ENCODE data around the gene DPF3. TPM values are rescaled to one million over a fixed set of nuclear protein-coding genes. Genes with fewer than 3 reads are reported as not detected.

Gene DPF3
- total RNA-seq, 4 donors from 2014 or later, result 0.22 to 5.4 (median 2.7) TPM

DNA sequence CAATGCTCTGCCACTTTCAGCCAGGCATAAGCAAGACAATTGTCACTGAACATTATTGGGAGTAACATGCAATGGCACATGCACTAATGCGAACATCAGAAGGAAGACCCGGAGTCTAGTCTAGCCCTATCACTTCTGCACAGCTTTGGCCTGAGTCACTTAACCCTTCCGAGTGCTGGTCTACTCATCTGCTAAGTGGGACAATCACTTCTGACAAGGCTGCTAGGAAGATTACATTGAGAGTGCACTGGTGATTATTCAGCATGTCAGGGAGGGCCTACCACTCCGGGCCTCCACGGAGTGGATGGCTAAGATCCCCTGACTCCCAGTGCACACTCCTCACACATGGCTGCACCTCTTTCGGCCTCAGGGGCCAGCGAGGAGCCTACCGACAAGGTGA is 240.9 kb downstream of the DPF3 start:
- no peak for DNase-seq (ENCODE audit: low spot score in 2 of 2)
- Histone ChIP-seq H3K9me3 (no peaks in the 10 kb centered on the region), H3K4me3 (no peak overlapping the region), H3K36me3 (no peaks in the 10 kb centered on the region), H3K27me3 (no peaks in the 10 kb centered on the region), H3K27ac (no peak overlapping the region), H3K4me1 (no peaks in the 10 kb centered on the region)
- TF ChIP-seq EP300 (IDR thresholded peaks at IDR 0.05) (no peak), POLR2A (IDR thresholded peaks at IDR 0.05) (no peak)
- TF ChIP-seq, protein P1, sequence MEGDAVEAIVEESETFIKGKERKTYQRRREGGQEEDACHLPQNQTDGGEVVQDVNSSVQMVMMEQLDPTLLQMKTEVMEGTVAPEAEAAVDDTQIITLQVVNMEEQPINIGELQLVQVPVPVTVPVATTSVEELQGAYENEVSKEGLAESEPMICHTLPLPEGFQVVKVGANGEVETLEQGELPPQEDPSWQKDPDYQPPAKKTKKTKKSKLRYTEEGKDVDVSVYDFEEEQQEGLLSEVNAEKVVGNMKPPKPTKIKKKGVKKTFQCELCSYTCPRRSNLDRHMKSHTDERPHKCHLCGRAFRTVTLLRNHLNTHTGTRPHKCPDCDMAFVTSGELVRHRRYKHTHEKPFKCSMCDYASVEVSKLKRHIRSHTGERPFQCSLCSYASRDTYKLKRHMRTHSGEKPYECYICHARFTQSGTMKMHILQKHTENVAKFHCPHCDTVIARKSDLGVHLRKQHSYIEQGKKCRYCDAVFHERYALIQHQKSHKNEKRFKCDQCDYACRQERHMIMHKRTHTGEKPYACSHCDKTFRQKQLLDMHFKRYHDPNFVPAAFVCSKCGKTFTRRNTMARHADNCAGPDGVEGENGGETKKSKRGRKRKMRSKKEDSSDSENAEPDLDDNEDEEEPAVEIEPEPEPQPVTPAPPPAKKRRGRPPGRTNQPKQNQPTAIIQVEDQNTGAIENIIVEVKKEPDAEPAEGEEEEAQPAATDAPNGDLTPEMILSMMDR (IDR thresholded peaks at IDR 0.05), result no peak
- WGBS, 2 donors, result 75 to 87% methylated on average over 8 of the region's 8 CpGs

DNA sequence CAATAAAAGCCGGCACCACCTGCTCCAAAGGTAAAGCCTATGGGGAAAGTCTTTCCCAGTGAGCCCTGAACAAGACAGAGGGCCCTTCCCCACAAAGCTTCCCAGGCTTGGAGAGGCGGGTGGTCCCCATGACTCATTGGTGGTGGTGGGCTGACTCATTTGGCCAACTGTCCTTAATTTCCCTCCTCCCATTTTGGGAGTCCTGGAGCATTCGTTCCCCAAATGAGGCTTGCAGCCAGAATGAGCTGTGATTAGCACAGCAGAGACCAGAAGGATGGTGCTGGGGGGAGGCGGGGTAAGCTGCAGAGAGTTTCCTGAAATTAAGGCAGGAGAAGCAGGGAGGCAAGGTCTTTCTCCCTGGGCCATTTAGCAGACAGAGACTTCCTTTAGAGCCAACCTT is 241.7 kb downstream of the DPF3 start:
- H3K4me1 ChIP-seq, result no peaks in the 10 kb centered on the region
- WGBS, 2 donors, result 83 to 85% methylated on average over 4 of the region's 4 CpGs
- DNase-seq (ENCODE audit: low spot score in 2 of 2), result no peak

GRCh38 chr14:72651714-72652113 is 242.2 kb downstream of the DPF3 start:
- 62 to 72% methylated on average over 5 of the region's 5 CpGs for WGBS, 2 donors
- no peak for TF ChIP-seq POLR2A (IDR thresholded peaks at IDR 0.05)
- TF ChIP-seq EP300 (IDR thresholded peaks at IDR 0.05), result no peak
- TF ChIP-seq, protein P1 (IDR thresholded peaks at IDR 0.05), result no peak
- no peak overlapping the region for H3K27ac ChIP-seq
- no peaks in the 10 kb centered on the region for H3K27me3 ChIP-seq
- H3K36me3 ChIP-seq, result no peaks in the 10 kb centered on the region
- DNase-seq (ENCODE audit: low spot score in 2 of 2), result no peak
- H3K4me1 ChIP-seq, result no peaks in the 10 kb centered on the region
- H3K4me3 ChIP-seq, result no peak overlapping the region
- H3K9me3 ChIP-seq, result no peaks in the 10 kb centered on the region

More for the DNA sequence above, 241.7 kb downstream of the DPF3 start:
- TF ChIP-seq EP300 (IDR thresholded peaks at IDR 0.05) (no peak), POLR2A (IDR thresholded peaks at IDR 0.05) (no peak)
- TF ChIP-seq, protein P1 (IDR thresholded peaks at IDR 0.05), result no peak
- no peaks in the 10 kb centered on the region for H3K27me3 ChIP-seq
- no peak overlapping the region for H3K4me3 ChIP-seq
- H3K9me3 ChIP-seq, result no peaks in the 10 kb centered on the region
- H3K36me3 ChIP-seq, result no peaks in the 10 kb centered on the region
- no peak overlapping the region for H3K27ac ChIP-seq

DNA sequence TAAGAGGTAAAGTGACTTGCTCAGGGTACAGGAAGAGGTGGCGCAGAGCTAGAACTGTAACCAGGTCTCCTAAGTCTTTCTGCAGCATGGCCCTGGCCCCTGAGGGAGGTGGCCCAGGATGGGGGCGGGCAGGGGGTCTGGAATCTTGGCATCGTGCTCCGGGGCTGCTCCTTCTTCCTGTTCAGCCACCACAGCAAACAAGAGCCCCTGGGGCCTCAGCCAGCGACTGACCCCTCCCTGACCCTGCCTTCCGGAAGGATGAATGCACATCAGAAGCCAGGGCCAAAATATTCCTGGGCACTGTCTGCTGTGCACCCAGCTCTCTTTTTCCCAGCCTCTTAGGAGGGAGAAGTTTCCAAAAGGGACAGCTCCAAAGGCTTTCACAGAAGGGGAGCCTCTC is 242.8 kb downstream of the DPF3 start:
- H3K27ac ChIP-seq, result no peak overlapping the region
- no peaks in the 10 kb centered on the region for H3K36me3 ChIP-seq
- H3K4me3 ChIP-seq, result no peak overlapping the region
- H3K4me1 ChIP-seq, result no peaks in the 10 kb centered on the region
- no peak for DNase-seq (ENCODE audit: low spot score in 2 of 2)
- 21 to 35% methylated on average over 6 of the region's 6 CpGs for WGBS, 2 donors
- H3K27me3 ChIP-seq, result no peaks in the 10 kb centered on the region
- no peaks in the 10 kb centered on the region for H3K9me3 ChIP-seq
- no peak for TF ChIP-seq EP300 (IDR thresholded peaks at IDR 0.05)

DNA sequence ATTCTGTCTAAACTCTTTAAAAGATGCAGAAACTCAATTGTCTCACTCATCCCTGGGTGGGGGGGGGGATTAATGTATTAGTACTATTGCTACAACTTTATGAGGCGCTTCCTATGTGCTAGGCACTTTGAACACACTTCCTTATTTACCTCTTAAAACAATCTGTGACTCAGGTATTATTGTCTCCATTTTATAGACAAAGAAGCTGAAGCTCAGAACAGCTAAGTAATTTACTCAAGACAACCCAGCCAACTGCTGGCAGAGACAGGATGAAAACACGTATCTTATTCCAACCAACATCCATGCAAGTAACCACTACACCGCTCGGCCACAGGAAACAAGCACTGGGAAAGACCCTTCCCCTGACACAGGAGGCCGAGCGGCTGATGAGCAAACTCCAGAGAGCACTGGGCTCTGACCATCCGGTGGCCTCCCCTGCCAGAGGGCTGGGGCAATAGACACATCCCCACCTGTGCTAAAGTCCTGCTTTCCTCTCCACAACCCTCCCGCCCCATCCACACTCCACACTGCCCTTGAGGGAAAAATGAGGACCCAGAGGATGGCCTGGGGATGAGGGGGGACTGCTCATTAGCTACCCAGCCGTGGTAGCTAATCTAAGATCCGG is 244.2 kb downstream of the DPF3 start:
- H3K27ac ChIP-seq, result no peak overlapping the region
- H3K4me1 ChIP-seq, result no peaks in the 10 kb centered on the region
- TF ChIP-seq, protein P1 (IDR thresholded peaks at IDR 0.05), result no peak
- TF ChIP-seq POLR2A (IDR thresholded peaks at IDR 0.05) (no peak), EP300 (IDR thresholded peaks at IDR 0.05) (no peak)
- no peak overlapping the region for H3K4me3 ChIP-seq
- H3K27me3 ChIP-seq, result no peaks in the 10 kb centered on the region
- DNase-seq (ENCODE audit: low spot score in 2 of 2), result no peak
- 70 to 72% methylated on average over 10 of the region's 10 CpGs for WGBS, 2 donors
- no peaks in the 10 kb centered on the region for H3K9me3 ChIP-seq
- H3K36me3 ChIP-seq, result no peaks in the 10 kb centered on the region

GRCh38 chr14:72647782-72648181 is 246.1 kb downstream of the DPF3 start:
- no peaks in the 10 kb centered on the region for H3K4me1 ChIP-seq
- H3K9me3 ChIP-seq, result no peaks in the 10 kb centered on the region
- H3K36me3 ChIP-seq, result no peaks in the 10 kb centered on the region
- H3K27me3 ChIP-seq, result no peaks in the 10 kb centered on the region
- DNase-seq (ENCODE audit: low spot score in 2 of 2), result no peak
- H3K27ac ChIP-seq, result no peak overlapping the region
- H3K4me3 ChIP-seq, result no peak overlapping the region
- WGBS, 2 donors, result 92 to 94% methylated on average over 9 of the region's 9 CpGs
- TF ChIP-seq, protein P1 (IDR thresholded peaks at IDR 0.05), result no peak
- TF ChIP-seq POLR2A (IDR thresholded peaks at IDR 0.05) (no peak), EP300 (IDR thresholded peaks at IDR 0.05) (no peak)
